GM19395 (cell line): Measurements from ENCODE around the gene MATK.

Experiments
- ATAC-seq: cut with Tn5 transposase; IDR thresholded peaks from one replicate; pipeline ENCODE4 v1.9.1; 2021; ENCODE audit warnings: mild to moderate bottlenecking, moderate library complexity; ENCODE audit not compliant: unreplicated experiment

The MATK gene

GRCh38 chr19:3790941-3791340 lies 4.8 kb upstream of the MATK start:
- ATAC-seq, result no peak

DNA sequence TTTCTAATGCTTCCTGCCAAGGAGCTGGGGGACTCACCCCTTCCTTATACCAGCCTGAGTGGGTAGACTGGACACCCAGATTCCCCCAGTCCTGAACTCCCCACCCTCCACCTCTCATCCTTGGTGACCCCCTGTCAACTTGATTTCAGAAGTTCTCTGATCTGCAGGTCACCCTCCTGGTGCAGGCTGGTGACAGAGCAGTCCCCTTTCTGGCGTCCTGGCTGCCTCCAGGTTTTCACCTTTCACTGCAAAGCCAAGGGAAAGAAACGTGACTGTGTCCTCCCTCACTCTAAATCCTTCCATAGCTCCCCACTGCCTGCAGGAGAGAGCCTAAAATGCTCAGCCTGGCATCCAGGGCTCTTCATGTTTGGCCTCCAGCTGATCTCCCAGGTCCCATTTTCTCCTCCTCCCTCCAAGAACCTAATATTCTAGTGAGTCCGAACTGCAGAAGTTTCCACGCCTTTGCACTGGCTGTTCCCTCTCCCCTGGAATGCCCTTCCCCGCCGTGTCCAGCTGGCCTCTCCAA lies 4.1 kb upstream of the MATK start:
- ATAC-seq, result no peak

- no peak for ATAC-seq
Observed at GRCh38 chr19:3788996-3789778, 3.0 kb upstream of the MATK start.

- no peak for ATAC-seq
Observed at GRCh38 chr19:3785451-3785937, 687 bp downstream of the MATK start.

DNA sequence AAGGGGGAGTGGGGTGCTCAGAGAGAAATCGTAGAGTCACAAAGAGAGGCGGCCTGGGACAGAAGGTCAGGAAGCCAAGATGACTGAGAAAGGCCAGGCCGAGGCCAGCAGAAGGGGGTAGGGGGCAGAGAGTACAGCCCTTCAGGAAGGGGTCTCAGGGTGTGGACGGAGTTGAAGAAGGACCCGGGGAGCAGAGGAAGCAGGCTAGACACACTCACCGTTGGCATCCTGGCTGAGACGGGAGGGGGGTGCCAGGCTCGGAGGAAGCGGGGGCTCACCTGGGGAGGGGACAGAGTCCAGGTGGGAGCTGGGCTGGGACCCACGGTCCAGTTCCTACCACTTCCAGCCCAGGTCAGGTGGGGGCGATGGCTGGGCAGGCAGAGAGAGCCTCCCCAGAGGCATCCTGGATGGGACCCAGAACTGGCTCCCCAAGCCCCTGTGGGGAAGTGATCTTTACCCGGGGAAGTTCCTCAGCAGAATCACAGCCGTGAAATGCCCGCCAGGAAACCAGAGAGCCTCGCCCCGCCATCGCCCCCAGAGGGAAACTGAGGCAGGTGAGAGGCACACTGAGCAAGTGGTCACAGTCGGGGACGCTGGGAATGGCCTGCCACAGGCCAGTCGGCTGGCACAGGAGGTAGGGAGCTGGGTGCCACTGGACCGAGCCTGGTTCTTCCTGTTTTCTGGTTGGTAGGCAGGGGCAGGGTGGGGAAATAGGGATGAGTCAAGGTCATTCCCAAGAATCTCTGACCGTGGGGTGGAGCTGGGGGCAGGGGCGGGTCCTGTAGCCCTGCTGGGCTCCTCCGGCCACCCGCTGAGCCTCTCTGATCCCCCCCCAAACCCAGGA lies 1.4 kb downstream of the MATK start:
- ATAC-seq, result no peak

GRCh38 chr19:3783660-3784584 lies 2.3 kb downstream of the MATK start:
- ATAC-seq, result no peak

- ATAC-seq, result no peak
Observed at GRCh38 chr19:3782903-3783302, 3.3 kb downstream of the MATK start.

DNA sequence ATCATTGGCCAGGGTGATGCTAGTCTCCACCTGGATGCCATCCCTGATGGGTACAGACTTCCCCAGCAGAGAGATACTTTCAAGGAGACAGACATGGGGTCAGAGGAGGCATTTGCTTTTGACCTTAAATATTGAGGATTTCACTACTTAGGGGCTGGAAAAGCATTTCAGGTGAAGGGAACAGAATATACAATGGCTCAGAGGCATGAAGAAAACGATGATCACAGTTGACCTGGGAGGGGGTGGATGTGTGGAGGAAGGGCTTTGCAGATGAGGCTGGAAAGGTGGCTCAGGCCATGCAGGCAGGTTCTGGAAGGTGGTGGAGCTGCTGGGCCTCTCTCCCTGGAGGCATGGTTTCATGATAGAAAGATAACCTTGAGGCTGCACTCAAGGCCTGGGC lies 3.9 kb downstream of the MATK start:
- no peak for ATAC-seq

DNA sequence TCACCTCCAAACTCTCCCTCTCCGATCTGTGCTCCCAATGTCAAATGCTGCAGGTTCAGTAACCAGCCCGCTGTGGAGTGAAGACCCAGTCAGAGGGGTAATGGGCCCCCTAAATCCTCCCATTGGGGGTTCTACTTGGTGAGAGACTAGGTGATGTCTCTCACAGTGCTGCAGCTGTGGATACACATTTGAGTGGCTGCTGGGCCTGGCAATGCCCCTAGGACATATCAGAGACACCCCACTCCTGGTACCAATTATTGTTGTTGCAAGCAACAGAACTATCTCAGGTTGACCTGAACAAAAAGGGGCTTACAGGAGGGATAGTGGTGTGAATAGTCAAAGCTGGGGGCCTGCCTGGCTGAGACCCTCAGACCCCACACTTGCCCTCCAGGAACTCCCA lies 4.6 kb downstream of the MATK start:
- no peak for ATAC-seq

- ATAC-seq, result no peak
Observed at GRCh38 chr19:3780786-3781304, 5.3 kb downstream of the MATK start.

DNA sequence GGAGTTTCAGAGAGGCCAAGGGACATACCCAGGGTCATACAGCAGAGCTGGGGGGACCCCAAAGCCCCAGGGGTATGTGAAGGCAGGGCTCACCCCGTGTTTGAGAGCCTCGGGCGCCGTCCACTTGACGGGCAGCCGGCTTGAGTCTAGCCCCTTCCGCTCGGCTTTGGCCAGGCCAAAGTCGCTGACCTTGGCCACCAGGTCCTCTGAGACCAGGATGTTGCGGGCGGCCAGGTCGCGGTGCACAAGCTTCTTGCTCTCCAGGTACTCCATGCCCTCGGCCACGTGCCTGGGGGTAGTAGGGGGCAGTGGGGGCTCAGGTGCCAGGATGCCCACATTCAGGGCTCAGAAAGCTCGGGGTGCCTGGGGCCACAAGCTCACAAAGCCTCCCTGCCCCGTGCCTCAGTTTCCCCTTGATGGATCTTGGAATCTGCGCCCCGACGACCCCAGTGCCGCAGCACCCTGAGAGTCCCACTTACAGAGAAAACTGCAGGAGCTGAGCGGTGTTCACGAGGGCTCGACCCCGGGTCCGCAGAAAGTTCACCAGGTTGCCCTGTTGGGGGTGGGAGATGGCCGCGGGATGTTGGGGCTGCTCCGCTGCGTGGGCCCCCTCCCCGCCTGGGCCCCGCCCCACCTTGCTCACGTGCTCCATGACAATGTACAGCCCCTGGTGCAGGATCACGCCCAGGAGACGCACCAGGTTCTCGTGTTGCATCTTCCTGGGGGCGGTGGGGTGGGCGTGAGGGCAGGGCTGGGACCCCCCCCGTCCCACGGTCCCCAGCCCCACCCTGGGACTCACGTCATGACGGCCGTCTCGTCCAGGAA lies 7.1 kb downstream of the MATK start:
- ATAC-seq, result no peak

DNA sequence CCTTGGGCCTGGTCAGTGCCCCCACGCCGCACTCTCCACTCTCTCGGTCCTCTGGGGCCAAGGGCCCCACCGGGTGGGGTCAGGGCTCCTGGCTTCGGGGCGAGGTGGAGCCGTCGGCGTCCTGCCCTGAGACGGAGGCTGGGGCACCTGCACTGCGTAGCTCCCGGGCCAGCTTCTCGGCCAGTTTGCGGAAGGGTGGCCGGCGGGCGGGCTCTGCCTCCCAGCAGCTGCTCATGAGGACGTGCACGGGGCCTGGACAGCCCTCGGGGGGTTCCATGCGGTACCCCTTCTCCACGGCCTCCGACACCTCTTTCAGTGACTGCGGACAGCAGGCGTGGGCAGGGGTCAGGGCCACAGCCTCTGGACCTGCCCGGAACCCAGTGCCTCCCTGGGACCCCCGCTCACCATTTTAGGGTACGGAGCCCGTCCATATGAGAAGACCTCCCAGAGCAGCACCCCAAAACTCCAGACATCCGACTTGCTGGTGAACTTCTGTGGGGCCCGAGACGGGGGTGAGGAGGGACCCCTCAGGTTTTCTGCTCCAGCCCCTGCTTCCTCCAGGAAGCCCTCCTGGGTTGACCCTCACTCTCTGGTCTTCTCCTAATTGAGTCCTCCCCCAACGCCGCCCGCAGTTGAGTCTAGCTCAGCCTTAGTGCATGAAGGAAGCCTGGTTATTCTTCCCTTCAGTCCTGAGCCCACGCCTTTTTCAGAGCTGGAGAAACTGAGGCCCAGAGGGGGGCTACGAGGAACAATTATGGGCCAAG lies 7.9 kb downstream of the MATK start:
- ATAC-seq, result no peak

GRCh38 chr19:3776479-3777040 lies 9.6 kb downstream of the MATK start:
- no peak for ATAC-seq

- no peak for ATAC-seq
Observed at GRCh38 chr19:3775831-3776230, 10.3 kb downstream of the MATK start.

GRCh38 chr19:3775374-3775711 lies 10.8 kb downstream of the MATK start:
- ATAC-seq, result no peak

- no peak for ATAC-seq
Observed at GRCh38 chr19:3774621-3775373, 11.4 kb downstream of the MATK start.

DNA sequence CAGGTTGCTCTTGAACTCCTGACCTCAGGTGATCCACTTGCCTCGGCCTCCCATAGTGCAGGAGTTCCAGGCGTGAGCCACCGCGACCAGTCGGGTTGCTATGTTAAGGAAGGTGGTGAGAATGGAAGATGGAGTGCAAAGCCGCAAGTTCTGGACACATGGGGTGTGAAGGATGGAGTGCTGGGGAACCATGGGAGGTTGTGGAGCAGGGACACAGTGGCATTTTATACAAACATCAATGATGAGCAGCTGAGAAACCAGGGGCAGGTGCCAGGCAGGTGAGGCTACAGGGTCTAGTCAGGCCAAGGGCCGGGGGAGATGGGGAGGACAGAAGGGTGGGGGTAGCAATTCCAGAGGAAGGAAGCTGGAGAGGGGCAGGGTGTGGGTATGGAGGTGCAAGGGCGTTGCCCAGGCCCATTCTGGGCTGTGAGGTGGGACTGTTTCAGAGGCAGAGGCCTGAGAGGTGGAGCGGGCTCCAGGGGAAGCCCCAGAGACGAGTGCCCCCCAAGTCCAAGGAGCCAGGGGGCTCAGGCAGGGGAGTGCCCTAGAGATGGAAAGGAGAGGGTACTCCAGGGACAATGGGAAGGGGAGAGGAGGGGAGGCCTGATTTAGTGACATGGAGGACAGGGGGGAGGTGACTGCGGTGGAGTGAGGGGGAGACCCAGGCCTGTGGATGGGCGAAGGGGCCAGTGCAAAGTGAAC lies 12.2 kb downstream of the MATK start:
- no peak for ATAC-seq
